HG03064 (cell line): ENCODE results near the gene MACROD1.

Experiments
- ATAC-seq: cut with Tn5 transposase; IDR thresholded peaks from one replicate; pipeline ENCODE4 v1.9.1; 2021; ENCODE audit warnings: low read depth; ENCODE audit not compliant: unreplicated experiment

The MACROD1 gene

DNA sequence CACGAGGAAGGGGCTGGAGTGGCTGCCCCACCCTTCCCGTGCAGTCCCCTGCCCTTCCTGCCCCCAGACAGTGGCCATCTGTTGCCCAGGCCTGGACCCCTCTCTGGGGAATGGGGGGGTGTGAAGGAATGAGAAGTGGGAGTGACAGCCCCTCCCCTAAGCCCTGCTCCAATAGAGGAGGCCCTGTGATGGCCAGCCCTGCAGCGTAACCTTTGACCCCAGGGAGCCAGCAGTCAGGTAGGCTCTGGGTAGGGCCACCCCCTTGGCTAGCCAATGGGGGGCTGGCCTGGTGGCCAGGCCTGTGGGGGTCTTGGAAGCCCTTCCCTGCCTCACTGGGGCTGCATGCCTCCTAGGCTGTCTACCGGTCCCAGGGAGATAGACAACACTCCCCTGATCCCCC, 123.6 kb downstream of the MACROD1 start:
- no peak for ATAC-seq

DNA sequence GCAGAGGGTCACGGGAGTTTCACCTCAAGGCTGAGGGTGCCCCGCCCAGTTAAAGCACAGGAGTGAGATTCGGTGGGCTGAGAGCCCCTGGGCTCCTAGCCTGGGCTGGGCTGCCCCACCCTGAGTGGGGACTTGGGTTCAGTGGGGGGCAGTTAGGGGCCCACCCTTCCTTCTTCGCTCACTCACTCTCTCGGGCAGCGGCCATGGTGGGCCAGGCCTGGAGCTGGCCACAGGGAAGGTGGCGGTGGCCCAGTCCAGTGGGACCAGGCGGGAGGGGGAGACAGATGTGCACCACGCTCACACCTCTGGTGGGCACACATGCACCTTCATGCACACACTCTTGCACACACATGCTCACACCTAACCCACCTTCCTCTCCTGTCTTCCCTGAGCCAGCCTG, 124.1 kb downstream of the MACROD1 start:
- ATAC-seq, result no peak

DNA sequence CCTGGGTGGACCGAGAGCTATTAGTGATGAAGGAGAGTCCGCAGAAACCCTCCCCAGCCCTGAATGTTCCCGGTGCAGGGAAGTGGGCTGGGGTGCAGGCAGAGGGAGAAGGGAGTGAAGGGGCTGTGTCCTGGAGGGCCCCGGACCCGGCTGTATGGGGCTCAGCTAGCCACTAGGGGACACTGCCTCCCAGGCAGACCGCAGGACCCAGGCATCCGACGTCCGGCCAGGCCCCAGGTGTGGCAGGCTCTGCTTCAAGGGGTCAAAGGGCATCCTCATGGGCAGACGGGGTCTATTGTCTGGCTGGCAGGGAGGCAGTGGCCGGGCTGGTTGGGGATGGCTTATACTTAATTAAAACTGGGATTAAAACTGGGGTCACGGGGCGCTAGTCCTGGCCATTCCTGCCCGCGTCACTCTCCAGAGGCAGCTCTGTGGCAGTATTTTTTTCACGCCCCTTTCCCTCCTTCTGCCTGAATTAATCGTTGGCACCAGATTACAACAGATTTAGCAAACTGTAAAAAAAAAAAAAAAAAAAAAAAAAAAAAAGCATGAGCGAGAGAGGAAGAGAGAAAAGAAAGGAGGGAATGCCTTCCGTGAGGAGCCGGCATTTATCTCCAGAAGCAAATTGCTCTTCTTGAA, 125.1 kb downstream of the MACROD1 start:
- no peak for ATAC-seq

DNA sequence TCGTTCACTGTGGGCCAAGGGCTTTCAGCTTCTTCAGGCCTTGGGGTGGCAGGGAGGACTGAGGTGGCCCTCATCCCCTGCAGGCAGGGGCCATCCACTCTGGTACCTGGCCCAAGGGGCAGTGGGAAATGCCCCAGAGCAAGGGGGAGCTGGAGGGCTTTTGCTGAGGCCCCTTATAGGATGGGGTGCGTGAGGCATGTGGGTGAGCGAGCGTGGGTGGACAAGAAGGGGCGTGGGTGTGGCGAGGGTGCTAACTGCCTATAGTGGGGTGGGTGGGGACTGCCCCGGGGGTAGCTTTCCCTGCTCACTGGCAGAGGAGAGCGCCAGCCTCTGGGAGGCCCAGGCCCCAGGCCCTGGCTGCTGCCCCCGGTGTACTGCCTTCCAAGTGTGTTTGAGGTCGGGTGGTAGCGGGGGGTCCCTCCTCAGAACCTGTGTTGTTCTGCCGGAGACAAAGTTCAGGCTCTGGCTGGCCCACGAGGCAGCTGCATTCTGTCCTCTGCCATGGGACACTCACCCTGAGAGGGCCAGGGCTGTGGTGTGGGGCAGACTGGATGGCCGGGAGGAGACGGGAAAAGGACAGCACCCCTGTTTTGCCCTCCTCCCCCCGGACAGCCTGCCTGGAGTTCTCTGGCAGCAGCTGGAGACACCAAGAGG, 126.8 kb downstream of the MACROD1 start:
- ATAC-seq, result no peak

DNA sequence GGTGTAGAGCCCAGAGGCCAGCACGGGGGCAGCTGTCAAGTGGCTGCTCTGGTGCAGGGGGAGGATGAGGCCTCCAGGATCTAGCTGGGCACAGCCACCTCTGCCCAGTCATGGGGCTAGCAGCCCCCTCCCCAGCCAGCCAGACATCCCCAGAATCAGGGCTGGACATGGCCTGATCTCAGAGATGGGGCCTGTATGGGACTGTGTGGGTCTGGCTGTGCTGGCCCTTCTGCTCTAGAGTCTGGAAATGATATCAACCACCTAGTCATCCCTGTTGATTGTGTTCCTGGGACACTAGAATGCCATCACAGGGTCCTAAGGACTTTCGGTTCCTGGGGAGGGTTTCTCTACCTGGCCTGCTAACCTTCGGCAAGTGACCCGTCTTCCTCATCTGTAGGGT, 127.4 kb downstream of the MACROD1 start:
- no peak for ATAC-seq

DNA sequence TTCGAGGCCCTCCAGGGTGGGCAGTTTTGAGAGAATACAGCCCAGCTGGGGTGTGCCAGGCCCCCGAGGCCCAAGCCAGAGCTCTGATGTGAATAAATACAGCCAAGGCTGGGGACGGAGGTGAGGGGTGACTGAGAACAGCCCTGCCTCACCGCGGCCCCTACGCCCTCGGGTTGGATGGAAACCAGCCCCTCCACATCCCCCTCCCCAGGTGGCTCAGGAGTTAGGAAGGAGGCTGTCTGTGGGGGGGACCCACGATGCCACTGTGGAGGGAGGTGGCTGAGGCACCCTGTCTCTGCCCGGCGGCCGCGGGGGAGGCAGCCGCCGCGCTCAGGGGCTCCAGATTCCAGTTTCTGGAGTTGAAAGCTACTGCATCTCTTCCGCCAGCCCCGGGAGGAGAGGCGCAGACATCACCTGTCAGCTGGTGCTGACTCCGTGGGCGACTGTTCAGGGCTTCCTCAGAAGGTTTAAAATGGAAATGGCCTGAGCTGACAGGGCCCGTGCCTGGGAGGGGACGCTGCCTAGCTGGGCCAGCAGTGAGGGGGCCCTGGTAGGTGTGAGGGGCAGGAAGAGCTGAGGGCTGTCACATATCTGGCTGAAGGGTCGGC, 128.8 kb downstream of the MACROD1 start:
- no peak for ATAC-seq

DNA sequence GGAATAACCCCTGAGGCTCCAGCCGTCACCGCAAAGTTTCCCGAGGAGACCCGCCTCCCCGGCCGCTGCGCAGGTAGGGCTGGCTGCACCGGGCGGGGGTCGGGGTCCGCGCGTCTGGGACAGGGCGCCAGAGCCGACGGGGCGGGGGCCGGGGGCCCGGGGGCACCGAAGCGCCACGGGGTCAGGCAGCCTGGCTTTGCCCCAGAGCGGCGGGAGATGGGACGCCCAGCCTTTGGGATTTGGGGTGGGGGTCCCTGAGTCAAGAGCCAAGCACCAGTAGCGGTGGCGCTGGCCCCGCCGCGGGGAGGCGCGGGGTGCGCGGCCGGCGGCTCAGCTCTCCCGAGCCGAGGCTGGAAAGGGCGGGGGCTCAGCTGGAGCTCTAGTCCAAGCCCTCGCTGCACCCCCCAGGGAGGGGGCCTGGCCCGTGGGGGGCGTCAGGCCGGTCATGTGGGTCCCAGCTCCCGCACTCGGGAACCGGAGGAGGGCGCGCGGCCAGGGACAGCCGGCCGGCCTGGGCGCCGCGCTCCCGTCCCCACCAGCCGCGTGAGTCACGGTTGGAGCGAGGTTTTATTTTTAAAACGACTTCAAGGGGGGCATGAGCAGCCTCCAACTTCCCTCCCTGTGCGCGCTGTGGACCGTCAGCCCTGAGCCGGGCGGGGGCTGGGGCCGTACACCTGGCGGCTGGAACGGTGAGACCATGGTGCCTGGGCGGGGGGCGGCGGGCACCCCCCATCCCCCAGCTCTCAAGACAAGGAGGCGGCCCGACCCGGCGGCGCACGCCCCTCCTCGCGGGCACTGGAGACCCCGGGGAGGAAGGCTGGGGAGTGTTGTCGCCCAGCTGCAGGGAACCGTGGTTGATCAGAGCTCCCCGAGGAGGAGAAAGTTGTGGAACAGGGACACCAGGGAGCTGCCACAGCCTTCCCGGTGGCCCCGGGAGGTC, 129.6 kb downstream of the MACROD1 start:
- ATAC-seq, result no peak

DNA sequence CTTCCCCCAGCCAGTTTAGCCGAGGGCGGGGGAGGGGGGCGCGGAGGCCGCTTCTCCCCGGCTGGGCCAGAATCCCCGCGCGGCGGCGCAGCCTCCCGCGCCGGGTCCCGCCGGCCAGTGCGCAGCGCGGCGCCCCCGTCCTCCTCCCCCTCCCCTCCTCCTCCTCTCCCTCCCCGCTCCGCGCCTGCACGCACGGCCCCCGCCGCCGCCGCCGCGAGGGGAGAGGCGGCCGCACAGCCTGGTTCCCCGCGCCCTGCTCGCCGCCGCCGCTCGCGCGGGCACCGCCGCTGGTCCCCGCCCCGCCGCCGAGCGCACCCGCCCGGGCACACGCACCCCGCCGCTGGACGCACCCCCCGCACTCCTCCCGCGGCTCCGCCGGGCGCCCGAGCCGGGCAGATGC, 130.3 kb downstream of the MACROD1 start, which contains the start of gene FLRT1:
Gene FLRT1 (plus strand): TSS at position 356 of the 400 bp plus-strand sequence. CDS start 80,337 bp downstream, outside the sequence.
- no peak for ATAC-seq

DNA sequence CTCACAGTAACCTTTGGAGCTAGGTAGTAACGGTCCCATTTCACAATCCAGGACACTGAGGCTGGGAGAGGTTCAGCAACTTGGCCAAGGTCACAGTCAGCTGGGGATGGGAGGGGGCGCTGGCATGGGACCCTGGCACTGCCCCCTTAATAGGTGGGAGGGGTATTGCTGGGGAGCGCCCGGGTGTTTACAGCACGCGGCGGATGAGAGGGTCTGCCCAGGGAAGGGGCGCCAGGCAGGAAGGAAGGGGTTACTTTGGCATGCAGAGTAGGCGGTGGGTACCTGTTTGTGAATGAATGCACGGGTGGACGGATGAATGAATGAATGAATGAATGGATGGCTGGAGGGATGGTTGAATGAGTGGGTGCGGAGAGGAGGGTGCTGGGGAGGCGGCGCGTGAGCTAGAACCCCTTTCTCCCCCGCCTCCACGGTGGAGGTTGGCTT, 130.8 kb downstream of the MACROD1 start:
- no peak for ATAC-seq

DNA sequence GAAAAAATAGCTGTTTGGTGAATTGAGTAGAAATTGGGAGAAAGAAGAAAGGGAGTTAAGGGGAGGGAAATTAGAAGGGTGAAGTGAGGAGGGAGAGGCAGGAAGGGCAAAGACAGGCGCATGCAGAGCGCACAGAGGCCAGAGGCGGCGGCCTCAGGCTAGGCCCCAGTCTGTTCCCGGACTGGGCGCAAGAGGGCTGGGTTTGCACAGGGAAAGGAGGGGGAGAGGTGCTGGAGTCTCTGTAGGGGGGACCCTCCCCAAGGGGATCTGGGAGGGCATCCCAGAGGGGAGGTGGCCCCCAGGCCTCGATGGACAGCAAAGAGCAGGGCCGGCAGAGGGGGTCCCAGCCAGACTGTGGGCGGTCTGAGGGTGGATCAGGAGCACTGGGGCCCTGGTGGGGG, 131.5 kb downstream of the MACROD1 start:
- no peak for ATAC-seq

DNA sequence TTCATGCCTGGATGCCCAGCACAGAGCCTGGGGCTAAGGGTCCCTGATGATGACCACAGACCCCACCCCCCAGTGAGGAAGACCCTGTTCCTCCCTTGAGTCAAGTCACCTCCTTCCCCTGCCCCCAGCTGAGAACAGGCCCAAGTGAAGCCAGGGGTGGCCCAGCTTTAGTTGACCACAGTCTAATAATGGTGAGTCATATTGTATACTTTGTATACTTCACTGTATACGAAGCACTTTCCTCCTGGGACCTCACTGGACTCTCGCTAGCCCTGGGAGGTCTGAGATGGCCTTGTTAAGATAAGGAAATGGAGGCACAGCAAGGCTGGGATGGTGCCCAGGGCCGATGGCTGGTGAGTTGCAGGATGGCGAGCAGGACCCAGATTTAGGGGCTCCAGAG, 133.9 kb downstream of the MACROD1 start:
- no peak for ATAC-seq

DNA sequence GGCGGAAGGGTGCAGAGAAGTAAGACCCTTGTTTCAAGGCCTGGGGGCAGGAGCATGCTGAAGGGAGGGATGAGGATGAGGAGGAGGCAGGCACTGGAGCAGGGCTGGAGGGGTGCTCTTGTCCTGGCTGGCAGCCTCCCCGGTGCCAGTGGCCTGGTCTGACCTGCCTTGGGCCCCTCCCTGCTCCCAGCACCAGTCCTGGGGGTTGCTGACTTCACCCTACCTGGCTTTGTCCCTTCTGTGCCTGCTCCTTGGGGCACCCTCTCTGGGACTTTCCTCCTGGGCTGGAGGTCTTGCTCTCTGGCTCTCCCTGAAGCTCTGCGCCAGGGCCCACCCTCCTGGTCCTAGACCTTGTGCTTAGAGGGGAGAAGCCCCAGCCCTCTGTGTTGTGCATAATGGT, 134.9 kb downstream of the MACROD1 start:
- no peak for ATAC-seq

DNA sequence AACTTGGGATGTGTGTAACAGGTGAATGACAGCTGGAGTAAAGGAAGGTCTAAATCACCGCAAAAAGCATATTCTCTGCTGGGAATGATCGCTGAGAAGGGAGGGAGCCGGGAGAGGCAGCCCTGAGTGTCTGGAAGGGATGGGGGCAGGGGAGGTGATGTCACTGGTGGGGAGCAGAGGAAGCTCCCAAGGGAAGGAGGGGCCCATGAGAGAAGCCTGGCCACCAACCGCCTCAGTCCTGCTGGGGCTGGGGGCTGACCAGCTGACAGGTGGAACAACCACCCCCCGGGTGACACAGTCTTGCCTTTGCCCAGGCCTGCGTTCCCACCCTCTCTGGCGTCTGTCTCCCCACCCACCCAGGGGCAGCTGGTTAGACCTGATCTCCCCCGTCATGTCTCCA, 136.1 kb downstream of the MACROD1 start:
- no peak for ATAC-seq

DNA sequence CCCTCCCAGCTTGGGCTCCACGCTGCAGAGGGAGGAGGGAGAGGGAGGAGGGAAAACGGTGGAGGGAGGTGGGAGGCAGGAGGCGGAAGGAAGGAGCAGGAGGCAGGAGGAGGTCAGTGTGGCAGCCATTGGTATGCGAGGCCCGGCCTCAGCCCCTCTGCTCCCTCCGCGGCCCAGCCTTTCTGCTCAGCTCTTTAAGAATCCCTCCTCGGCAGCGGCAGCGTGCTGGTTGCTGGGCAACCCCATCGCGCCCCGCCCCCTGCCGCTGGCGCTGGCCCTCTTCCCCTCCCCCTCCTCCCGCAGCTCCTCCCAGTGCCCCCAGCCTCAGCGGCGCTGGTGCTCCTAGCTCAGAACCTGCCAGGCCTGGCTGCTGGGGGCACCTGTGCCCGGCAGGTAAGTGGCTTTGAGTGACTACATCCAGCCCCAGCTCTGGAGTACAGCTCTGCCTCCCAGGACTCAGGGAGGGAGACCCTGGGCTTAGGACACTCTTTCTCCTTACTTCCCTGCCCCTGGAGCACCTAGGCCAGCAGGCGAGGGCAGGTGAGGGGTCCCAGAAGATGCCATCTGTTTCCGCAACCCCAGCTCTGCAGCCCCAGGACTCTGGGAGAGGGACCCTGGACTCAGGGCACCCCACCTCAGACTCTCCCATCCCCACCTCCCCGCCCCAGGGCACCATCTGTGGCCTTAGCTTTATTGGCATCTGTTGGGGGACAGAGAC, 137.4 kb downstream of the MACROD1 start:
- no peak for ATAC-seq

DNA sequence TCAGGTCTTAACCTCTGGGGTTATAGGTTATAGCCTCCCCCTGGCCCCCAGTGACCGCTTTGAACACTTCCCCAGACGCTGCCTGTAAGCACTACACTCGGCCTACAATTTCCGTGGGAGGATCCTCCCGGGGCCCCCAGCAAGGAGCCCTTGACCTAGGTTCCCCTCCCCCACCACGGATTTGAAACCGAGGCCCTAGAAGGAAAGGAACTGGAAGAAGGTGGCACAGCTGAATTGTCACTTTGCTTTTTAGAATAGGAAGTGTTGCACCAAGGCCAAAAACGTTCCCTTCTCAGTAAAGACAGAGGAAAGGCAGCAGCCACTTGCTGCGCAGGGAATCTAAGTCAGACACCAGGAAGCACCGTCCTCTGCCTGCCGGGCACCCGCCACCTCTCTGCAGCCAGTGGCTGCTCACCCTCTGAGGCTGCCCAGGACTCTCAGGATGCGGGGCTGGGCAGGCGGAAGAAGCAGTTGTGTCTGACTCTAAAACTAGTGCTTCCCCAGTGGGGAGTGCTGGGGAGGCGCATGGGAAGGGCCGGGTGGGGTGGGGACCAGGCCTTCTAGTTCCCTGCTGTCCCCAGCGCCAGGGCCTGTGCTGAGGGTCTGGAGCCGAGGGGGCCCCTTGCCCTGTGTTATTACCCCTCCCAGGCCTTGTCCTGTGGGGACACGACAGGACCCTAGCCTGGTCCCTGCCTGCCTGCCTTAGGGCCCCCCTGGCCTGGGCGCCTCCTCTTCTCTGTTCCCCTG, 138.1 kb downstream of the MACROD1 start:
- no peak for ATAC-seq

DNA sequence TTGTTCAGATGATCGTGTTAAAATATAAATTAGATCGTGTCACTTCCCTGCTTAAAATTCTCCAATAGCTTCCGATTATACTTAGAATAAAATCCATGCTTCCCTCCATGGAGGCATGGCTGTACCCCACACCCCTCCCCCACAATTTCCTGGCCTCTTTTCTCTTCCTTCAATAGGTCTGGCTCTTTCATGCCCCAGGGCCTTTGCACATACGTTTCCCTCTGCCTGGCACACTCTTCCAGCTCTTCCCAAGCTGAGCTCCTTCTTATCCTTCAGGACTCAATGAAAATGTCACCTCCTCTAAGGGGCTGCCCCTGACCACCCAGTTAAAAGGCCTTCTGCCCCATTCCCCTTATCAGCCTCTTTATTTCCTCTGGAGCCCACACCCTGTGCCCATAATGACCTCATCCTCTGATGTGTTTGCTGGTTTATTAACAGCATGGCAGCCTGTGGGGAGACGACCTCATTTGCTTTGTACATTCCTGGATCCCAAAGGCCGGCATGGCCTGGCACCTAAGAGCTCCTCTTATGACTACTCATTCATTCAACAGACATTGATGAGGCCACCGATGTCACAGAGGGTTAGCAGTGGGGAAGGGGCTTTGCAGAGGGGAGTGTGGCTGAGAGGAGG, 139.2 kb downstream of the MACROD1 start:
- ATAC-seq, result no peak

DNA sequence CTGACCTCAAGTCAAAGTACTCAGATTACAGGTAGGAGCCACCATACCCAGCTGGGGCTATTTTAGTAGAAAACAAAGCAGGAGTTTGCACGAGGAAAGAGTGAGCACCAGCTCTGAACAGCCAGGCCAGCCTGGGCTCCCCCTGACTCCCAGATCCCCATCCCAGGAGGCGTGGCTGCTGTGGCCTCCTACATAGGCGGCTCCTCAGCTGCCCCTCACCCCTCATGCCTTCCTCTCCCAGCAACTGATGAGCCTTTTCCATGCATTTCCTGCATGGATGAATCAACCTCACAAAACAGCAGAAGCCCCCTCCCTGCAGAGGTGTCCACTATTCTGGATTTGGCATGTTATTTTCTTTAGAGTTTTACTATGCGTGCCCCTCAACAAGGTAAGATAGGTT, 140.7 kb downstream of the MACROD1 start:
- ATAC-seq, result no peak

DNA sequence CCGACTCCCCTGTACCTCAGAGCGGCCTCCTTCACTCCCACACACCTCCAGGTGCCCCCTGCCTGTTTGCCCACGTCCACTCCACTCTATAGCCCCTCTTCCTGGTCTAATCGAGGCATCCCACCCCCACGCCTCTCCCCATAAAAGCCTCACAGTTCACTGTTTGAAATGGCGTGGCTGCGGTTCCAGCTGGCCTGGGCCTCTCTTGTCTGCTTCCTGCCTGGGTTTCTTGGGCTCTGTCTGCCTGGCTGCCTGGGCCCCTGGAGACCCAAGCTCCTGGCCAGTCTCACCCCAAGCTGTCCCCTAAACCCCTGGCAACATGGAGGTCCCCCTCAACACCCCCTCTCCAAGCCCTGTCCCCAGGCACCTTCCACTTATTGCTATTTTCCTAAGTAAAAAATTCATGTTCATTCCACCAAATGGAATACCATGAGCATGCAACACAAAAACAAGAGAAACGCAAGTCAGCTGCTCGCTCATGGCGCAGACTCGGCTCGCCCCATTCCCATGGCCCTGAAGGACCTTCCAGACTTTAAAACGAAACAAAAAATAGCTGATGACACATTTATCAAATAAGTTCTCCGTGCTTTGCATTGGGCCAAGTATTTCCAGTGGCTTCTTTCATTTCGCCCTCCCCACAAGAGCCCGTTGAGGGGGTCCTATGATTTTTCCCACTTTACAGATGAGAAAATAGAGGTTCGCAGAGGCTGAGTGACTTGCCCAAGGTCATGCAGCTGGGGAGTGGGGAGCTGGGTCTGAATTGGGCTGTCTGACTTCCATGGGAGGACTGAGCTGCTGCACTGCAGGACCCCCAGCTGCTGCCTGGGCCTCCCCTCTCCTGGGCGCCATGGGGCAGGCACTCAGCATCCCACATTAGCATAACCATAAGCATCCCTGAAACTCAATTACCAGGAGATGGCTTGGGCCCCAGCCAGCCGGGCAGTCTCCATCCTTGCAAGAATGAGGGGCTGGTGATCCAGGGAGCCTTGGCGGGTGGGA, 141.9 kb downstream of the MACROD1 start:
- ATAC-seq, result no peak
